Stomach (tissue), 9 donors: ENCODE data around the gene COLGALT1. TPM values are rescaled to one million over a fixed set of nuclear protein-coding genes. Genes with fewer than 3 reads are reported as not detected.

Source experiments
- DNase-seq, 2 donors: peaks; one replicate each; pipeline versions ENCODE4 v3.0.0 to v3.0.0-alpha.2; 2013 to 2019
- H3K27ac ChIP-seq, 5 donors: fragments of 200-600 bp in 4 of 5; sonication (generic) in 4 of 5; one replicate each; pipeline ENCODE4 v1.5.1; 2013 to 2019; ENCODE audit warnings: mild to moderate bottlenecking in 1 of 5, moderate library complexity in 1 of 5
- H3K27me3 ChIP-seq, 3 donors: fragments of 200-600 bp; sonication (generic); one replicate each; pipeline ENCODE4 v1.5.1; 2017 to 2019; ENCODE audit warnings: mixed run types in 1 of 3
- H3K36me3 ChIP-seq, 4 donors: fragments of 200-600 bp; sonication (generic); 1 replicate in 3 of 4; 2 replicates in 1 of 4; pipeline ENCODE4 v1.5.1; 2016 to 2019
- H3K4me1 ChIP-seq, 4 donors: fragments of 200-600 bp; sonication (generic); one replicate each; pipeline ENCODE4 v1.5.1; 2016 to 2019
- H3K4me3 ChIP-seq, 4 donors: fragments of 200-600 bp; sonication (generic) in 3 of 4; one replicate each; pipeline ENCODE4 v1.5.1; 2016 to 2019; ENCODE audit warnings: mild to moderate bottlenecking in 1 of 4
- H3K9me3 ChIP-seq, 4 donors: fragments of 200-600 bp; sonication (generic); one replicate each; pipeline ENCODE4 v1.5.1; 2016 to 2019
- CTCF ChIP-seq, 7 experiments: fragments of 450-650 bp in 4 of 7; fragments of 200-600 bp in 3 of 7; sonication (generic) in 3 of 7; IDR thresholded peaks; one replicate each; pipeline ENCODE4 v1.5.1; 2016 to 2019; ENCODE audit warnings: antibody characterized with exemption in 7 of 7, control low read depth in 2 of 7, mild to moderate bottlenecking in 1 of 7
- EP300 ChIP-seq: sonication (generic); formaldehyde crosslinking; IDR thresholded peaks from one replicate; pipeline ENCODE4 v1.6.1; 2017; ENCODE audit warnings: antibody characterized with exemption
- POLR2A ChIP-seq, 4 donors: fragments of 450-650 bp; IDR thresholded peaks; one replicate each; pipeline ENCODE4 v1.6.1; 2016; ENCODE audit warnings: antibody characterized with exemption in 4 of 4, control low read depth in 2 of 4, mild to moderate bottlenecking in 1 of 4, moderate library complexity in 1 of 4
- POLR2AphosphoS5 ChIP-seq, 3 donors: sonication (generic); formaldehyde crosslinking; IDR thresholded peaks; one replicate each; pipeline ENCODE4 v1.6.1; 2016; ENCODE audit warnings: antibody characterized with exemption in 3 of 3
- WGBS, 5 donors: extraction: QIAGEN DNeasy Blood & Tissue Kit in 3 of 5; methylation state at CpG; one replicate each; pipeline versions ENCODE4 v1.1.5 to v1.1.7; 2013 to 2018; 5-methylcytosine and 5-hydroxymethylcytosine counted together
- intact Hi-C: fragments of 100-400 bp; cut with DNase I; formaldehyde crosslinking; loops from one replicate; pipeline ENCODE4 v1.15.1; 2023; ENCODE audit warnings: low total_unique reads
- polyA plus RNA-seq, 3 donors: library from polyadenylated mRNA; stranded (reverse); fragments of 200-250 nt; gene quantifications; one replicate each; pipeline ENCODE4 v1.2.3, GENCODE V29; 2013
- total RNA-seq, 5 donors: library from RNA; depleted of rRNA; stranded (reverse); fragments of >200 nt; gene quantifications; one replicate each; pipeline versions ENCODE4 v1.1.0 to v1.2.3, GENCODE V29; 2014 to 2016
- donor health status: healthy with polysubstance abuse.
- donor health status: Bipolar disorder and iron deficiency.
- donor health status: healthy.

The COLGALT1 gene
- total and polyA plus RNA-seq, 8 donors: 15.1 to 273 (median 36.7) TPM

DNA sequence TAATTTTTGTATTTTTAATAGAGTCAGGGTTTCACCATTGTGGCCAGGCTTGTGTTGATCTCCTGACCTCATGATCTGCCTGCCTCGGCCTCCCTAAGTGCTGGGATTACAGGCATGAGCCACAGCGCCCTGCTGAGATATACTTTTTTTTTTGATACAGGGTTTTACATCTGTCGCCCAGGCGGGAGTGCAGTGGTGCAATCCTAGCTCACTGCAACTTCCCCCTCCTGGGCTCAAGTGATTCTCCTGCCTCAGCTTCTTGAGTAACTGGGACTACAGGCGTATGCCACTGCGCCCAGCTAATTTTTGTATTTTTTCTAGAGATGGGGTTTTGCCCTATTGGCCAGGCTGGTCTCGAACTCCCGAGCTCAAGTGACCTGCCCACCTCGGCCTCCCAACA is 2.0 kb downstream of the COLGALT1 start:
- no peak overlapping the region for H3K4me3 ChIP-seq
- intact Hi-C loops: no loop called here
- WGBS, 5 donors: 85 to 95% (median 87%) methylated on average over 9 of the region's 9 CpGs
- TF ChIP-seq EP300: no peak
- TF ChIP-seq CTCF (IDR thresholded peaks at IDR 0.05): no peak
- no peak for TF ChIP-seq POLR2AphosphoS5 (IDR thresholded peaks at IDR 0.05)
- TF ChIP-seq POLR2A (IDR thresholded peaks at IDR 0.05): no peak
- peaks cover 24 to 52% (median 47%) of the 10 kb centered on the region in 4 donors for H3K36me3 ChIP-seq
- no peak for DNase-seq
- no peaks in the 10 kb centered on the region for H3K9me3 ChIP-seq
- H3K27me3 ChIP-seq: no peaks in the 10 kb centered on the region
- peak overlapping the region in 2 of 5 donors; percentile 86 to 92 for H3K27ac ChIP-seq
- H3K4me1 ChIP-seq: peaks cover 15 to 63% (median 24%) of the 10 kb centered on the region in 4 donors

DNA sequence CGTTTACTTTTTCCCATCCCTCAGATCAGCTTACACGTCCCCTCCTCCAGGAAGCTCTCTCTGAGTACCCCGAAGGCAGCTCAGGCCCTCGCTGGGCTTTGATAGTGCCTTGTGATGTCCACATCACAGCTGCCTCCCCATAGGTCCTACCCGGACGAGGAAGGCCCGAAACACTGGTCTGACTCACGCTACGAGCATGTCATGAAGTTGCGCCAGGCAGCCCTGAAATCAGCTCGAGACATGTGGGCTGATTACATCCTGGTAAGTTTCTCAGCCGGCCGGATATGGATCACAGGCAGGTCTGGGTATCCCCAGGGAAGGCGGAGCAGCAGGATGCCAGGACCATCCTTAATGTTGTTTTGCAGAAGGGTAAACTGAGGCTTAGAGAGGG is 4.8 kb downstream of the COLGALT1 start:
- Histone ChIP-seq H3K9me3 (no peaks in the 10 kb centered on the region), H3K27me3 (no peaks in the 10 kb centered on the region), H3K4me1 (peaks cover 11 to 48% (median 19%) of the 10 kb centered on the region in 4 donors), H3K36me3 (peaks cover 24 to 77% (median 72%) of the 10 kb centered on the region in 4 donors), H3K27ac (peak overlapping the region in 2 of 5 donors; percentile 62 to 69), H3K4me3 (no peak overlapping the region)
- no peak for TF ChIP-seq CTCF (IDR thresholded peaks at IDR 0.05)
- TF ChIP-seq POLR2AphosphoS5 (IDR thresholded peaks at IDR 0.05): no peak
- no peak for TF ChIP-seq POLR2A (IDR thresholded peaks at IDR 0.05)
- no peak for DNase-seq
- intact Hi-C loops: no loop called here
- 78 to 90% (median 86%) methylated on average over 14 of the region's 14 CpGs for WGBS, 5 donors

DNA sequence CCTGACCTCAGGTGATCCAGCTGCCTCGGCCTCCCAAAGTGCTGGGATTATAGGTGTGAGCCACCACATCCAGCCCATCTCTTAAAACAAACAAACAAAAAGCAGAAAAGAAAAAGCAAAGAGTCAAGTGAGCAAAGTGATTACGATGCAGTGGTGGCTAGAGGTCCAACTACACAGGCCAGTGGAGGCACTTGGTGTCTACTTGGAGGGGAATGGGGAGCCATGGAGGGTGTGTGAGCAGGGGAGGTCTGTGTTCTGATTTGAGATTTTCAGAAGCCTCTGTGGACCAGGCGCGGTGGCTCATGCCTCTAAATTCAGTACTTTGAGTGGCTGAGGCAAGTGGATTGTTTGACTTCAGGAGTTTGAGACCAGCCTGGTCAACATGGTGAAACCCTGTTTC is 6.6 kb downstream of the COLGALT1 start:
- 93 to 99% (median 96%) methylated on average over 4 of the region's 4 CpGs for WGBS, 5 donors

DNA sequence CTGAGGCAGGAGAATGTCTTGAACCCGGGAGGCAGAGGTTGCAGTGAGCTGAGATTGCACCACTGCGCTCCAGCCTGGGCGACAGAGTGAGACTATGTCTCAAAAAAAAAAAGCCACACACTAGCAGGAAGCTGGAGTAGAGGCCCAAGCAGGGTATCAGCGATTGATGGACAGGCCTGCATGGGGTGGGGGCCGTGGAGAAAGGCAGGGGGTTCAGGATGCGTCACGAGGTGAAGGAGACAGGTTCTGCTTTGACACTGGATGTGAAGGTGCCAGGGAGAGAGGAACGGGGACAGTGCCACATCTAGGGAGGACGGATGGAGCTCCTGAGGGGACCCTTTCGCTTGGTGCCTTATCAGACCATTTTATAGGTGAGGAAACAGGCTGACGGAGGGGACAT is 7.1 kb downstream of the COLGALT1 start:
- no peak overlapping the region for H3K4me3 ChIP-seq
- no peak overlapping the region for H3K27ac ChIP-seq
- no peak for DNase-seq
- H3K9me3 ChIP-seq: no peaks in the 10 kb centered on the region
- intact Hi-C loops: no loop called here
- H3K4me1 ChIP-seq: peaks cover 0 to 32% (median 3%) of the 10 kb centered on the region in 4 donors
- no peaks in the 10 kb centered on the region for H3K27me3 ChIP-seq
- peaks cover 31 to 96% (median 92%) of the 10 kb centered on the region in 4 donors for H3K36me3 ChIP-seq
- TF ChIP-seq CTCF (IDR thresholded peaks at IDR 0.05) (no peak), POLR2AphosphoS5 (IDR thresholded peaks at IDR 0.05) (no peak), POLR2A (IDR thresholded peaks at IDR 0.05) (no peak), EP300 (no peak)
- 76 to 90% (median 88%) methylated on average over 11 of the region's 11 CpGs for WGBS, 5 donors

More for the DNA sequence above, 6.6 kb downstream of the COLGALT1 start:
- no peak for DNase-seq
- Histone ChIP-seq H3K27ac (peak overlapping the region in 1 of 5 donors; percentile 19), H3K9me3 (no peaks in the 10 kb centered on the region), H3K4me3 (no peak overlapping the region), H3K4me1 (peaks cover 1 to 37% (median 8%) of the 10 kb centered on the region in 4 donors), H3K36me3 (peaks cover 27 to 96% (median 91%) of the 10 kb centered on the region in 4 donors), H3K27me3 (no peaks in the 10 kb centered on the region)
- TF ChIP-seq POLR2A (IDR thresholded peaks at IDR 0.05) (no peak), EP300 (no peak), POLR2AphosphoS5 (IDR thresholded peaks at IDR 0.05) (no peak), CTCF (IDR thresholded peaks at IDR 0.05) (no peak)
- intact Hi-C loops: no loop called here
